Activated CD8-positive, alpha-beta memory T cell treated with anti-CD3 and anti-CD28 coated beads, Interleukin-2, amount 10 ng/mL, durations not matched to agents 7 days and 5 days (primary cell): ENCODE results near the gene RYR3. TPM values are rescaled to one million over a fixed set of nuclear protein-coding genes. Genes with fewer than 3 reads are reported as not detected.

ENCODE experiments used
- ATAC-seq: fragments of 150-1000 bp; cut with Tn5 transposase; one replicate; pipeline ENCODE4 v1.10.0; 2021; ENCODE audit warnings: moderate library complexity
- CTCF ChIA-PET: fragments of 350-600 bp; sonication (Branson Sonifier 250); formaldehyde crosslinking; loops from one replicate; lab custom pipeline; 2021; ENCODE audit warnings: antibody characterized with exemption; lab: Charles Lee
- DNase-seq: peaks from one replicate; pipeline ENCODE4 v3.0.0-alpha.2; 2020
- H3K27ac Mint-ChIP-seq: one replicate; pipeline ENCODE4 v1.8.0; 2021; ENCODE audit warnings: mild to moderate bottlenecking, mixed read lengths
- H3K27me3 Mint-ChIP-seq: one replicate; pipeline ENCODE4 v1.8.0; 2021; ENCODE audit warnings: mixed read lengths
- H3K36me3 Mint-ChIP-seq: one replicate; pipeline ENCODE4 v1.8.0; 2021; ENCODE audit warnings: mild to moderate bottlenecking, mixed read lengths
- H3K4me1 Mint-ChIP-seq: one replicate; pipeline ENCODE4 v1.8.0; 2021; ENCODE audit warnings: mixed read lengths
- H3K4me3 Mint-ChIP-seq: one replicate; pipeline ENCODE4 v1.8.0; 2021; ENCODE audit warnings: mild to moderate bottlenecking, moderate library complexity, mixed read lengths
- H3K9me3 Mint-ChIP-seq: one replicate; pipeline ENCODE4 v1.8.0; 2022; ENCODE audit warnings: low read depth, mixed read lengths
- total RNA-seq, 2 experiments: library from RNA; stranded (reverse); gene quantifications; one replicate each; pipeline ENCODE4 v1.2.3, GENCODE V29; 2021

Gene RYR3
- total RNA-seq, 2 experiments from 2014 or later = not detected

DNA sequence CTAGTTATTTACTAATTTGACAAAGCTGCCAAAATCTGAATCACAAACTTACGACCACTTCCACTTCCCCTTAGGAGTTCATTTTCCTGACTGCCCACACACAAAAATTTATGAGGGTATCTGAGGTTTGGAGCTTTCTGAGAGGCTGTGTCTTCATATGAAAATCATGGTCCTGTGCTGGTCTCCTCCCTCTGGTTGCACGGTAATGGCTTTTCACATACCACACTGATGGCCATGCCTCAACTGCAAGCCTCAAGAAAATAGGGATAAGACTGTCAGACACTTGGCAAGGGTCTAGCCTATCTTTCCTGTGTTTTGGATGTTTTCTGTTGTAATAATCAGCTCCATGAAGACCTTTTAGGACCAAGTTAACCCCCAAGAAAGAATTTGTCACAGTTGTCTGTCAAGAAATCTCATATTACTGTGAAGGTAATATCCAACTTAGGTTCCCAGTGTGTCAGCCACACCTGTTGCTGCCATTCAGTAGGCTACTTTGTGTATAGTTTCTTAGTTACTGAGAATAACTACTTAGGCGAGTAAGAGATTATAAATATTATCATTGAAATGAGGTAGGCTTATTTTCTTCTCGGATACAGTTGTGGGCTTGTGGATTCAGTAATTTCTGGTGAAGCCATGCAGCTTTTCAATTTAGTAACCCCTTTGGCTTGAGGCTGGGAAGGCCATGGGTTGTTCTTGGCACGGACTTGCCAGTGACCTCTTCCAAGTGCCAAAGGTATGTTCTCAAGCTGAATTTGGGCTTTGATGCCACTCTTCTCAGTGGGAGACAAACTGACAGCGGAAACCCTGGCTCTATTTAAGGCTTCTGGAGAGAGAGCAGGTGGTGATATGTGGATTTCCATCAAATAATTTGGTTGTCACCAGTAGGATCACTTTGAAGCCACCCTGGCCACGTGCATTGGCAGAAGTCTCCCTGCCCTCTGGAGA lies 101.1 kb downstream of the RYR3 start:
- CTCF ChIA-PET = no interaction called here
- Mint-ChIP-seq H3K27me3 (no peaks in the 10 kb centered on the region), H3K27ac (no peak overlapping the region)

DNA sequence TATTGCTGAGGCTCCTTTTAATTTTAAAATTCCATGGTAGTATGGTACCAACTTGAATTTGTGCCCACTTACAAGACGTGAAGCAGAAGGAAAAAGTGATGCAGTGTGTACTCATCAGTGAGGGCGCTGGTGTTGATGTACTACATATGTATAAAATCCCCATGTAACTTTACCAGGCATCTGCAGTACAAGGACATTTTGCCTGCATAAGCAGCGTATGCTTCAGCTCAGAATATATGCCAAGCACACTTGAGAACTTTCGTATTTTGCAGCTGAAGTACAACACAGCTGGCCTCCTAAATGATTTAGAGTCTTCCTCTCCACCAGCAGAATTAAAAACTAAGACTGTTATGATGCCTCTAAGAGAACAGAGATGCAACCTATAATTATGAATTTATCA lies 108.9 kb downstream of the RYR3 start:
- no peak overlapping the region for H3K4me3 Mint-ChIP-seq
- ATAC-seq = no peak
- no peak for DNase-seq
- no peaks in the 10 kb centered on the region for H3K9me3 Mint-ChIP-seq
- CTCF ChIA-PET = no interaction called here
- no peaks in the 10 kb centered on the region for H3K27me3 Mint-ChIP-seq
- H3K4me1 Mint-ChIP-seq = no peaks in the 10 kb centered on the region
- no peak overlapping the region for H3K27ac Mint-ChIP-seq
- no peaks in the 10 kb centered on the region for H3K36me3 Mint-ChIP-seq

More for the DNA sequence above, 101.1 kb downstream of the RYR3 start:
- ATAC-seq = no peak
- Mint-ChIP-seq H3K4me3 (no peak overlapping the region), H3K4me1 (no peaks in the 10 kb centered on the region), H3K36me3 (no peaks in the 10 kb centered on the region), H3K9me3 (no peaks in the 10 kb centered on the region)
- no peak for DNase-seq

DNA sequence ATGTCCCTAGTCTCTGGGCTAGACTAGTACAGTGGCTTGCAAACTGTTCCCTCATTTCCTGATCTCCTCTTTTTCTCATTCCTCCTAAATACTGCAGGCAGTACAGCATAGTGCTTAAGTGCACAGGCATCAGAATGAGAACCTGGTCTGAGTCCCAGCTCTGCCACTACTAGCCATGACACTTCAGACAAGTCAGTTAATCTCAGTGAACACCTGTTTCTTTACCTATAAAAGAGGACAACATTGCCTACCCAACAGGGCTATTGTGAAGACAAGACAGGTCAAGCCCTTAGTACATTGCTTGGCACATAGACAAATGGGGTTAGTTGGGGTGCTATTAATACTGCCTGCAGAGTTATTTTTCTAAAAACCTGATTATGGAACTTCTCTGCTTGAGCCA lies 113.3 kb downstream of the RYR3 start:
- ATAC-seq (no peak), DNase-seq (no peak)
- H3K4me1 Mint-ChIP-seq = no peaks in the 10 kb centered on the region
- H3K36me3 Mint-ChIP-seq = no peaks in the 10 kb centered on the region
- no peak overlapping the region for H3K27ac Mint-ChIP-seq
- CTCF ChIA-PET = no interaction called here
- no peaks in the 10 kb centered on the region for H3K27me3 Mint-ChIP-seq
- no peak overlapping the region for H3K4me3 Mint-ChIP-seq
- peaks cover 2% of the 10 kb centered on the region for H3K9me3 Mint-ChIP-seq

DNA sequence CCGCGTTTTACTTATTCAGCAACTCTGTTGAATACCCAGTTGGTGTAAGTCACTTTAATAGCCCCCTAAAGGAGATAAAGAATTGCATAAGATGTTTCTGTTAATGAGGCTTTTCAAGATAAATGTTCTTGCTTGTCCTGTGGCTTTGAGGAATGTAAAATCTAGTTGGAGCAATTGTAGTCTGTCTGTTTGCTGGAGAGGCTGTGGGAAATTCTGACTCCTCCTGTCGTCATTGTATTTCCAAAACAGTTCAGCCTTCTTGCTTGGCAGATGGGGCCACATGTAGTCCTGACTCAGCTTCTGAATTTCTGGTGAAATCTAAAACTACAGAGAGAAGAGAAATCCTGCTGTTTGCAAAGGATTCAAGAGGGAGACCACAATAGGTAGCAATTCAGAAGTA lies 114.4 kb downstream of the RYR3 start:
- H3K36me3 Mint-ChIP-seq = no peaks in the 10 kb centered on the region

DNA sequence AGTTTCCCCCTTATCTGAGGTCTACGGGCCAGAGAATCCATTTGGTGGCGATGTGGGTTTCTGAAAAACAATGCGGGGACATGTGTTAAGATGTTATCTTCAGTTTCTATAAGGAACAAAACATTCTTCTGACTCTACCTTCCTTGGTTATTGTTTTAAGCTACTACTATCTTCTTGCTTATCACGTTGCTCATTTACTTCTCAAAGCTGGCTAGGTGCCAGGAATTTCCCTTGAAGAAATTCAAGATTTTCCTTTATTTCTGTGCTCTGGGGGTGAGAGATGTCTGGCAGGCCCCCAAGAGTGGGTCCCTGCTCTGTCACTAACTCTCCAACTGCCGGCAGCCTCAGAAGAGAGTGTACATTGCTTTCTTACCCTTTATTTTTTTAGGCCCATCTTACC lies 119.8 kb downstream of the RYR3 start:
- no peaks in the 10 kb centered on the region for H3K27me3 Mint-ChIP-seq
- H3K27ac Mint-ChIP-seq = no peak overlapping the region
- CTCF ChIA-PET = no interaction called here
- no peak for ATAC-seq
- H3K36me3 Mint-ChIP-seq = no peaks in the 10 kb centered on the region
- no peak overlapping the region for H3K4me3 Mint-ChIP-seq
- no peak for DNase-seq
- H3K9me3 Mint-ChIP-seq = peaks cover 2% of the 10 kb centered on the region
- H3K4me1 Mint-ChIP-seq = no peaks in the 10 kb centered on the region

More for the DNA sequence above, 114.4 kb downstream of the RYR3 start:
- CTCF ChIA-PET = no interaction called here
- Mint-ChIP-seq H3K9me3 (peaks cover 2% of the 10 kb centered on the region), H3K27ac (no peak overlapping the region), H3K4me3 (no peak overlapping the region), H3K27me3 (no peaks in the 10 kb centered on the region), H3K4me1 (no peaks in the 10 kb centered on the region)
- ATAC-seq = no peak
- DNase-seq = no peak

DNA sequence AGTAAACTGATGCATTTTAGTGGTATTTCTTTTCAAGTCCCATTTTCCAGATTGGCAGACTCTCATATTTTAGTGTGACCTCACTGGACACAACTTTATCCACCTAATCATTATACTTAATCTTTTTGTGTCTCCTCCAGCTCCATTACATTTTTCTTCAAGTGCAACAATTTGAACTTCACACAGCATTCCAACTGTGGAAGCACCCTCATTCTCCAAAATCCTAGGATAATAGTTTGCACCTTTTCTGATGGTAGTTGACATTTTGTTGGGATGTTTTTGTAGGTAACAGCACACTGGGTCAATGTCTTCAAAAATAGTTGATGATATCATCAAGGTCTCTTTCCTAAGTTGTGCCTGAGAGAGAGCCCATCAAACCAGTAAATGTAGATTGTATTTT lies 123.1 kb downstream of the RYR3 start:
- Mint-ChIP-seq H3K27ac (no peak overlapping the region), H3K4me3 (no peak overlapping the region), H3K4me1 (no peaks in the 10 kb centered on the region), H3K36me3 (no peaks in the 10 kb centered on the region), H3K27me3 (no peaks in the 10 kb centered on the region), H3K9me3 (no peaks in the 10 kb centered on the region)
- DNase-seq (no peak), ATAC-seq (no peak)
- CTCF ChIA-PET = no interaction called here

DNA sequence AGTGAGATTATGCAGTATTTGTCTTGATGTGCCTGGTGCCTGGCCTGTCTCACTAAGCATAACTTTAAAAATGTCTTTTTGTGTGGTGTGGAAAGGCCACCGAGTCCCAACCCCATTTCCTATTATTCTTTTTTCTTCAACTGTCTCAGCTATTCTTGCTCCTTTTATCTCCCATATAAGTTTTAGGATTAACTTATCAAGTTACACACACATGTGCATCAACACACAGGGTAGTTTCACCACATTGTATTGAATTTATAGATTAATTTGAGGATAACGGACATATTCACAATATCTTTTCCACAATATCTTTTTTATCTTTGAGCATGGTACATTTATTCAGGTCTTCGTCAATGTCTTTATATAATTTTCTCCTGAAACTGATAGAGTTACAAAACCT lies 127.6 kb downstream of the RYR3 start:
- Mint-ChIP-seq H3K4me3 (no peak overlapping the region), H3K27me3 (no peaks in the 10 kb centered on the region), H3K4me1 (peaks cover 1% of the 10 kb centered on the region), H3K9me3 (no peaks in the 10 kb centered on the region), H3K27ac (no peak overlapping the region), H3K36me3 (no peaks in the 10 kb centered on the region)
- DNase-seq = no peak
- no peak for ATAC-seq
- CTCF ChIA-PET = no interaction called here

DNA sequence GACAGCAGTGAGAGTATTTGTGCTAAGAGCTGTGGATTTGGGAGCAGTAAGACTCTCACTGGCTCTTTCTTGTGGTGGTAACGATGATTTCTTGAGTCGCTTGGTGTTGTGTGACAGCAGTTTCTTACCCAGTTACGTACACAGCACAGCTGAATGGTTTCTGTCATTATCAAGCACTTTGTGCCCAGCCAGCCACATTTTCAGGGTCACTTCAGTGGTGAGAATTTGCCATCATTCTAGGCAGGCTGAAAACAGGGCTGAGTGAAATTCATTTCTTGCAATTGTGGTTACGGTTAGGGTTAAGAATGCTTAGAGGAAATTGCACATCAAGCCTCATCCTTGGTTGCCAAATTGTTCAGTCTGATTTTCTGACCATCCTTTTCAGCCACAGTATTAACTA lies 130.1 kb downstream of the RYR3 start:
- H3K9me3 Mint-ChIP-seq = no peaks in the 10 kb centered on the region
- H3K36me3 Mint-ChIP-seq = no peaks in the 10 kb centered on the region
- CTCF ChIA-PET = no interaction called here
- peaks cover 2% of the 10 kb centered on the region for H3K27me3 Mint-ChIP-seq
- no peak overlapping the region for H3K4me3 Mint-ChIP-seq
- ATAC-seq = no peak
- peaks cover 1% of the 10 kb centered on the region for H3K4me1 Mint-ChIP-seq
- H3K27ac Mint-ChIP-seq = no peak overlapping the region
- DNase-seq = no peak

DNA sequence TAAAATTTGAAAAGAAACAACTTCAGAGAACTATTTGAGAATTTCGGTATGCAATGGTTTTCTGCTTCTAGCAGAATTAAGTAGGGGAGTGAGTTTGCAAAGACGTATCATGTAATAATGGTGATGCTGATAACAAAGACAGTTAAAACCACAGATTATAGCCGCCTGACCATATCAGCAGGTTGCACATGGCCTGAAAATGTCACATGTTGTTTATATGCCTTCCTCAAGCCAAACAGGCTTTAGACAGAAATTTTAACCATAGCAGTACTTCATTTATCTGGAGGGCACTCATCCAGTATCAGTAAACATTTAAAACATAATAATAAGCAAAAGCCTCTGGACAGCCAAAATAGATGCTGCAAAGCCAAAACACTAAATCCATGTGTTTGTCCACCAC lies 131.7 kb downstream of the RYR3 start:
- ATAC-seq = no peak
- Mint-ChIP-seq H3K4me3 (no peak overlapping the region), H3K27ac (no peak overlapping the region), H3K9me3 (no peaks in the 10 kb centered on the region), H3K36me3 (no peaks in the 10 kb centered on the region), H3K27me3 (peaks cover 2% of the 10 kb centered on the region), H3K4me1 (peaks cover 1% of the 10 kb centered on the region)
- CTCF ChIA-PET = no interaction called here
- no peak for DNase-seq

DNA sequence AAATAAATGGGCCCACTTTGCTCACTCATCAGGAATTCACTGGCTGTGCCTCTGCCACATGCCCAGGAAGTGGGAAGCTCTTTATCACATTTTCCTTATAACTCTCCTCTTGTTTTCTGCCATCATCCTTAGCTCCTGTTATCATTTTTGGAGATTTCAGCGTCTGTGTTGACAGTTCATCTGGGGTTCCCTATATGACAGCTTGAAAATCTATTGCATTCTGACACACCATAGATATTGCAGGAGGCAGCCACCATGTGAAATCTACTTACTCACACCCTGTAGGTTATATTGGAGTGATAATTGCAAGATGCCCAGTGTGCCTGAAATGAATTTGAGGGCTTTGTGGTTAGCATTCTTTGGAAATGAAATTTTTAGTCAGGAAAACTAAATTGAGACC lies 132.9 kb downstream of the RYR3 start:
- Mint-ChIP-seq H3K36me3 (no peaks in the 10 kb centered on the region), H3K27me3 (peaks cover 2% of the 10 kb centered on the region), H3K4me1 (peaks cover 1% of the 10 kb centered on the region)

DNA sequence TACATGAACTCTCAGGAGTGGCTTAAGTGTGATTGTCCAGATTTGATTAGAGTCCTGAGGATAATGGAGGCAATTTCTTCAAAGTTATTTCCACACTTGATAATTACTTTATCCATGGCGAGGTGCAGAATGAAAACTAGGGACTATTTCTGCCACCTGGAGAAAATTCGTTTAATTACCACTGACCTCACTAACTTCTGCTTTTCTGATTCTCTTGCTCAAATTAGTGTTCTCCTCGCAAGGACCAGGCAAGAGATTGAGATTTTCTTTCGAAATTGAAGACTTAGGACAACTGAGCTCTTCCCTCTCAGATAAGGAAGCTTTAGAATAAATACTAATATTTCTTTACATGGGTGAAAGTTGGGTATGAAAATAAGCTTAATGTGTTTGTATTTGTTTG lies 135.2 kb downstream of the RYR3 start:
- ATAC-seq (no peak), DNase-seq (no peak)
- no peak overlapping the region for H3K4me3 Mint-ChIP-seq
- no peaks in the 10 kb centered on the region for H3K4me1 Mint-ChIP-seq
- CTCF ChIA-PET = no interaction called here
- H3K9me3 Mint-ChIP-seq = no peaks in the 10 kb centered on the region
- H3K27me3 Mint-ChIP-seq = peaks cover 5% of the 10 kb centered on the region
- no peaks in the 10 kb centered on the region for H3K36me3 Mint-ChIP-seq
- H3K27ac Mint-ChIP-seq = no peak overlapping the region

More for the DNA sequence above, 132.9 kb downstream of the RYR3 start:
- Mint-ChIP-seq H3K4me3 (no peak overlapping the region), H3K9me3 (no peaks in the 10 kb centered on the region), H3K27ac (no peak overlapping the region)
- CTCF ChIA-PET = no interaction called here
- no peak for DNase-seq
- ATAC-seq = no peak

DNA sequence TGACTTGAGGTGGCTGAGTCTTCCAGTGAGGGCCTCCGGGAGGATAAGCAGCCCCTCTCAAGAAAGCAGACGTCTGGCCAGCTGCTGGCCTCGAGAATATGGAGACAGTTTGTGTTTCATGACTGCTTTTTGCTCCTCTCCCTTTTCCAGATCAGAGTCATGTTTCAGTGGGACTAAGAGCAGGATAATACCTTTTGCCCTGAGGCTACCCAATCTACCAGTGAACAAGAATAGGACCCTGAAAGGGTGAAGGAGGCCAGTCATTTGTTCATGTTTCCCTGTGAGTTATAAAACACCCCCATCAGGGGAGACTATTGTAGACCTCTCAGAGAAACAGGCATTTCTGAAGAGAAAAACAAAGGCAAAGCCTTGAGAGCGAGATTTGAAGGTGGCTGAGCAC lies 137.4 kb downstream of the RYR3 start:
- ATAC-seq = no peak
- H3K27ac Mint-ChIP-seq = no peak overlapping the region
- CTCF ChIA-PET = no interaction called here
- no peak for DNase-seq
- H3K4me3 Mint-ChIP-seq = no peak overlapping the region
- H3K4me1 Mint-ChIP-seq = no peaks in the 10 kb centered on the region
- H3K9me3 Mint-ChIP-seq = no peaks in the 10 kb centered on the region
- H3K36me3 Mint-ChIP-seq = no peaks in the 10 kb centered on the region
- peaks cover 5% of the 10 kb centered on the region for H3K27me3 Mint-ChIP-seq

DNA sequence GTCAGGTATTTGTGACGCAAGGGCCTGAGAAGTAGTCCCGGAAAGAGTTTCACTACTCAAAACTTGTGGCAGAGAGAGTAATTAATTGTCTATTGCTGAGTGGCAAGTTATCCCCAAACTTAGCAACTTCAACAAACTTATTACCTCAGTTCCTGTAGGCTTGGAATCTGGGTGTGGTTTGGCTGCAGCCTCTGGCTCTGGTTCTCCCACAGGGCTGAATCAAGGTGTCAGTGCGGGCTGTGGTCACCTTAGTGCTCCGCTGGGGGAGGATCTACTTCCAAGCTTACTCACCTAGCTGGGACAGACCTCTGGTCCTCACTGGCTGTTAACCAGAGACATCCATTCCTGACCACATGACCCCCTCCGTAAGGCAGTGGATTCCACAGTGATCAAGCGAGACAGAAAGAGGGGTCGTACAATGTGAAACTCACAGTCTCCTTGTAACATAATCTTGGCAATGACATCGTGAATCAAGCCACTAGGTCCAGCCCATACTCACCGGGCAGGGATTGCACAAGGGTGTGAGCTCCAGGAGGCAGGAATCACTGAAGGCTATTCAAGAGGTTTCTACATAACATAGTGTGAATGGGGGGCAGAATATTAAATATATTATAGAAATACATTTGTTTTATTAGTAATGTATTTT lies 138.3 kb downstream of the RYR3 start:
- Mint-ChIP-seq H3K9me3 (no peaks in the 10 kb centered on the region), H3K4me1 (no peaks in the 10 kb centered on the region), H3K36me3 (no peaks in the 10 kb centered on the region), H3K4me3 (no peak overlapping the region), H3K27me3 (peaks cover 5% of the 10 kb centered on the region), H3K27ac (no peak overlapping the region)
- CTCF ChIA-PET = no interaction called here
- no peak for DNase-seq
- no peak for ATAC-seq

DNA sequence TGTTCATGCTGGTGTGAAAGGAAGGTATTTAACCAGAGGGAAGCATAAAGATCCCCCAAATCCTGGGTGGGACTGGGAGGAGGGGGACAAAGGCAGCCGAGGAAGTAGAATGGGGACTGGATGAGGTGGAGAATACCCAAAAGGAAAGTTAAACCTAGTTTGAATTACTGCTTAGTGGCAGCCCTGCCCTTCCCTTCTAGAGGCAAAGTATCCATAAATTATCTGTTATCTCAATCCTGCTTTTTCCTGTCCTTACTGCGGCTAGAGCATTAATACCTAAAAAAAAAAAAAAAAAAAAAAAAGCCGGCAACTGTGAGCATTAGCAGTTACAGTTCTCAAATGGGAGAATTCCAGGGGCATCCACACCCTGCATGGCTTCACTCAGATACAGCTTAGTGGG lies 139.0 kb downstream of the RYR3 start:
- H3K36me3 Mint-ChIP-seq = no peaks in the 10 kb centered on the region
- H3K27me3 Mint-ChIP-seq = peaks cover 5% of the 10 kb centered on the region
- no peaks in the 10 kb centered on the region for H3K4me1 Mint-ChIP-seq
- H3K9me3 Mint-ChIP-seq = no peaks in the 10 kb centered on the region
- CTCF ChIA-PET = no interaction called here
- H3K27ac Mint-ChIP-seq = no peak overlapping the region
- no peak overlapping the region for H3K4me3 Mint-ChIP-seq
- ATAC-seq = no peak
- no peak for DNase-seq
